Mesodermal cell (in vitro differentiated cells): ENCODE data around the gene ARF1.

Source experiments
- H3K27ac ChIP-seq: 2 replicates; pipeline ENCODE4 v1.7.0; 2013; ENCODE audit warnings: mild to moderate bottlenecking, low read depth, low read length, moderate library complexity; ENCODE audit not compliant: severe bottlenecking
- H3K36me3 ChIP-seq: 2 replicates; pipeline ENCODE4 v1.7.1; 2013; ENCODE audit warnings: mild to moderate bottlenecking, low read length, moderate library complexity; ENCODE audit not compliant: control insufficient read depth, insufficient read depth
- H3K4me1 ChIP-seq: one replicate; pipeline ENCODE4 v1.7.1; 2013; ENCODE audit warnings: mild to moderate bottlenecking, low read length; ENCODE audit not compliant: insufficient read depth, control insufficient read depth, poor library complexity, severe bottlenecking
- H3K4me3 ChIP-seq: 2 replicates; pipeline ENCODE4 v1.7.0; 2013; ENCODE audit warnings: low read length, control low read depth, mild to moderate bottlenecking; ENCODE audit not compliant: insufficient read depth, poor library complexity, severe bottlenecking; ENCODE audit errors: extremely low read depth
- H3K9me3 ChIP-seq: 2 replicates; pipeline ENCODE4 v1.7.1; 2013; ENCODE audit warnings: mild to moderate bottlenecking, low read length, moderate library complexity; ENCODE audit not compliant: control insufficient read depth
- WGBS, 2 experiments: methylation state at CpG; one replicate each; pipeline ENCODE4 v1.1.5; 2013; ENCODE audit warnings: missing lambda C conversion rate in 2 of 2; ENCODE audit not compliant: insufficient coverage in 2 of 2; 5-methylcytosine and 5-hydroxymethylcytosine counted together

The ARF1 gene

DNA sequence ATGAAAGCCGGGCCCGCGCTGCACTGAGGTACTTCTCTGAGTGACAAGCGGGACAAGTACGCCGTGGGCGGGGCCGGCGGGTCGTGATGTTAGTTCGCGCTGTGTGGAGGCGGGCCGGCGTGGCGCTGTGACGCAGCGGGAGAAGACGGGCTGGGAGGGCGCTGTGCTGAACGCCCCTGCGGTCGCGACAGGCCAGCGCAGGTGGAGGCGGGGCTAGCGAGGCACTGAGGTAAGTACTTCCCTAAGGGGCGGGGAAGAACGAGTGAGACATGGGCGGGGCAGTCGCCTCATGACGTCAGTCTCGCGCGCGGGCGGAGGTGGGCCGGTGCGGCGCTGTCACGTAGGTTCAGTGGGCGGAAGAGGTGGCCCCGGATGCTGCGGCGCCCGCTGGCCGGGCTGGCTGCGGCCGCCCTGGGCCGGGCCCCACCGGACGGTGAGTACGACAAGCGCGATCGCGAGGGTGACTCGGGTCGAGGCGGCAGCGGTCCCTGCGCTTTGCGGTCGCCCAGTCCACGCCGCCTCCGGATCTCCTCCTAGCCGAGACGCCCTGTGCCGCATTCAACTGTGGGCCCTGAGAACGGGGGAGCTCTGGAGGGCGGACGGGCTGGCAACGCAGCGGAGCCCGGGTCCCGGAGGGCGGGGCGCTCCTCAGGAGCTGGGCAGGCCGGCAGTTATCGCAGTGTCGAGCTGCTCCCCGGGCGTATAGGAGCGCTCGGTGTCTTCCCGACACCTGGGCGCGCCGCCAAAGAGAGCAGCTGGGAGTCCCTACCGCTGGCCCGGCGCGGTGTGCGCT, 57.6 kb downstream of the ARF1 start, which contains the start of gene GUK1:
GUK1 (plus strand) TSS at position 349 of the 793 bp plus-strand sequence; CDS start at position 373, 24 bp downstream.
- Histone ChIP-seq H3K4me3 (peak within 1 kb of the TSS; percentile 95), H3K27ac (peak within 1 kb of the TSS; percentile 92), H3K9me3 (no peaks in the 10 kb centered on the region), H3K36me3 (peaks cover 10% of the 10 kb centered on the region), H3K4me1 (peaks cover 4% of the 10 kb centered on the region)
- WGBS, 2 experiments, result 0% methylated on average over 76 to 94 of the region's 95 CpGs

DNA sequence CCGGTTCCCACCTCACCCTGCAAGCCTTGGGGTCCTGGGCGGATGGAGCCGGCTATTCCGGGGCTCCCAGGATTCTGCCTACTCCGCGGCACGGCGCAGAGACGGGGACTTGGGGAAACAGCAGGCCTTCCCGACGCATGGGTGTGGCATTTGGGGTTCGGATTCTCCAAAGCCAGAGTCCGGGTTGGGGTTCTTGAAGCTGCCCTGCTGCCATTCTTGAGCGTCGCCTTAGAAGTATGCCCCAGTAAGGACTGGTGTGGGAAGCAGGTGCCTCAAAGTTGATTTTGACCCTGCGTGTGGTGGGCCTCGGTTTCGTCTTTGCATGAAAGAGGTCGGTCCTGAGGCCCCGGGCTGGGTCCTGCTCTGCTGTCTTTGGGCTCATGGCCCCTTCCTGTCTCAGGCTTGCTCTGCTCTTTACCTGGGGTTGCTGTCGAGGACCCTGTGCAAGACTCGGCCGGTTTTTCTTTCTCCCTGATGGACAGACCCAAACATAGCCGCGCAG, 58.3 kb downstream of the ARF1 start:
- WGBS, 2 experiments, result 20 to 24% methylated on average over 19 to 25 of the region's 25 CpGs
- peak overlapping the region; percentile 92 for H3K27ac ChIP-seq
- peak overlapping the region; percentile 95 for H3K4me3 ChIP-seq
- H3K9me3 ChIP-seq, result no peaks in the 10 kb centered on the region
- H3K36me3 ChIP-seq, result peaks cover 16% of the 10 kb centered on the region
- H3K4me1 ChIP-seq, result peaks cover 4% of the 10 kb centered on the region

DNA sequence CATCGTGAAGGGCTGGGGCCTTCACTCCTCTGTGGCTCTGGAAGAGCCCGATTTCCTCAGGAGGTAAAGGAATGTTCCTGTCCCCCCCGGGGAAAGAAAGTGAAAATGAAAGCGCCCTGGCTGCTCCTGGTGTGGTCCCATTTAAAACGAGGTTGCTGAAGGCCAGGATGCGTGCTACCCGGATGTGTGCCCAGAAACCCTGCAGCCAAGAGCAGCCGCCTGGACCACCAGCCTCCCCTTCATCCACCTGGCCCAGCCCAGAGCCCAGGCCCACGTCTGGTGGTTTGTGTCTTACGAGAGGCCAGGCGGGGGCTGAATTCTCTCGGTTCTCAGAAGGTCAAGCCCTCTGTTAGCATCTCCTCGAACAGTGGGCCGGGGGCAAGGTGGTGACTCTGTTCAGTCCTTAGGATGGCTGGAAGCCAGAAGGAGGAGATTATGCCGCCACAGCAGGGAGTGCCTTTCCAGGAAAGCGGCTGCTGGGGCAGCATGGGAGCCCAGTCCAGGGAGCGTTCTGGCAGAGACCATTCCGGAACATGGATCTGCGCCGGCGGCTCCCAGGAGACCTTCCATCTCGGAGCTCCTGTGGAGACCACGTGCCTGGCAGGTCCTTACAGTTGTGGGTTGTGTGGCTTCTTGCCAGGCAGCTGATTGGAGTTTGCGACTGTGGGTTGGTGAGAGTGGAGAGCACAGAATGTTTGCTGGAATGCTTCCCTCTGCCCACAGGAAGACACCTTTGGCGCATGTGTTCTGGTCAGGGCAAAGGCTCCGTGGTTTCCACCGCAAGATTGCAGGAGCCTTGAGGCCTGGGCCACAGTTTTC, 58.9 kb downstream of the ARF1 start:
- 85 to 87% methylated on average over 23 to 27 of the region's 27 CpGs for WGBS, 2 experiments
- no peak overlapping the region for H3K27ac ChIP-seq
- no peaks in the 10 kb centered on the region for H3K9me3 ChIP-seq
- peaks cover 4% of the 10 kb centered on the region for H3K4me1 ChIP-seq
- peaks cover 23% of the 10 kb centered on the region for H3K36me3 ChIP-seq
- peak overlapping the region; percentile 95 for H3K4me3 ChIP-seq

DNA sequence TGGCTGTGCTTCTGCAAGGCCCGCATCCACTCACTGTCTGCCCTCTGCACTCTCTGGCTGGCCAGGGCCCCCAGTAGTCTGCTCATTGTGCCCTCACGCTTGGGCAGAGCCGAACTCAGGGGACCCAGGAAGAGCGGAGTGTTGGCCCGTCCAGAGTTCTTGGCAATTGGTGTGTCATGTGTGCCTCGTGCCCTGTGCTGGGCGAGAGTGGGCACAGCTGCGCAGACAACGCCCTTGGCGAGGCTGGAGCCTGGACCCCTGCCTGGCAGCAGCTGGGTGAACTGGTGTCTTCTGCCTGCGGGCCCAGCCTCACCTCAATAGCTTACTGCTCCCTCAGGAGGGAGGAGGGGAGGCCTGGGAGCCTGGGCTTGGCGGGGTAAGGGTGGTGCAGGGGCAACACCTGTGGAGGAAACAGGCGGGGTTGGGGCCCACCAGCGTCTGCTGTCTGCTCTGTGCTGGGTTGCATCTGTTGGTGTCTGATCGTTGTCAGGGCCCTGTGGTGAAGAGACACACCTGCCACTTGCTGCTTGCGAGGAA, 59.7 kb downstream of the ARF1 start:
- Histone ChIP-seq H3K27ac (no peak overlapping the region), H3K36me3 (peaks cover 30% of the 10 kb centered on the region), H3K9me3 (no peaks in the 10 kb centered on the region), H3K4me1 (peaks cover 4% of the 10 kb centered on the region), H3K4me3 (no peak overlapping the region)
- WGBS, 2 experiments, result 94 to 95% methylated on average over 12 to 14 of the region's 16 CpGs

DNA sequence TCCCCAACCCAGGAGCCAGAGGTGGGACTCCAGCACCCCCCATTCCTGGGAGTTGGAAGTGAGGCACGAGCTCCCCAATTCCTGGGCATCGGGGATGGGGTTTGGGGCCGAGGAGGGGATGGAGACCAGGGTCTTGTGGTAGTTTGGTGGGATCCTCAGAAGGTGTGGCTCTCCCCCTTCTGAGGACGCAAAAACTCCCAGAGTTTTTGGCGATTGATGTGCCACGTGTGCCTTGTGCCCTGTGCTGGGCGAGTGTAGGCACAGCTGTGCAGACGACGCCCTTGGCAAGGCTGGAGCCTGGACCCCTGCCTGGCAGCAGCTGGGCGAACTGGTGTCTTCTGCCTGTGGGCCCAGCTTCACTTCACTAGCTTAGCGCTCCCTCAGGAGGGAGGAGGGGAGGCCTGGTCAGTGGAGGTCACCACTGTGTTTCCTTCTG, 60.2 kb downstream of the ARF1 start:
- no peaks in the 10 kb centered on the region for H3K9me3 ChIP-seq
- no peak overlapping the region for H3K27ac ChIP-seq
- H3K4me3 ChIP-seq, result no peak overlapping the region
- H3K4me1 ChIP-seq, result peaks cover 4% of the 10 kb centered on the region
- WGBS, 2 experiments, result 94 to 99% methylated on average over 9 to 11 of the region's 11 CpGs
- H3K36me3 ChIP-seq, result peaks cover 35% of the 10 kb centered on the region

DNA sequence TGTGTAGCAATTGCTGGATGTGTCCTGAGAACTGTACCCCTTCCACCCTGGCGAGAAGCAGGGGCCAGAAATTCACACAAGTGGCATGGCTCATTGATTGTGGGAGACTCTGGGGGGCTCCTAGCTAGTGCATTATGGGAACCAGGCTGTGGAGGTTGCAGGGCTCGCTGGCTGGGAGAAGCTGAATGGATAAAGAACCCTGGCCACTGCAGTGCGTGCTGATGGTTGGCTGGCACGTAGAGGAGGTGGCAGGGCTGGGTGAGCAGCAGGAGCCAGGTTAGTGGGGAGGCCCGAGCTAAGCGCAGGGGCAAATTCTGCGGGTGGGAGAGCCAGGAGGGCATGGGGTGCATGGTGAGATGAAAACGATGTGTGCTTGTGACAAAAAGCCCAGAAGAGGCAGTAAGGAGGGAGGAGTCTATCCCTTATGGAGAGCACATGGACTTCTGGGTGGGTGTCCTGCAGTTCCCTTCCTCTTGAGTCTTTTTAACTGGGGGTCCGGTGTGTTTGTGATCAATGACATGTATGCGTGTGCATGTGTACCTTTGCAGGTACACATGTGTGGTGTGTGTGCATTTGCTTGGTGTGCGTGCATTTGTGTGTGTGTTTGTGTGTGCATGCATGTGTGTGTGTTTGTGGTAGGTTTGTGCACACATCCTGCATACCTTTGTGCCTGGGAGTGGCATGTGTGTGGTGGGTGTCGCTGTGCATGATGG, 61.1 kb downstream of the ARF1 start:
- 95% methylated on average over 9 to 11 of the region's 12 CpGs for WGBS, 2 experiments
- no peak overlapping the region for H3K27ac ChIP-seq
- peaks cover 44% of the 10 kb centered on the region for H3K36me3 ChIP-seq
- H3K9me3 ChIP-seq, result no peaks in the 10 kb centered on the region
- H3K4me3 ChIP-seq, result no peak overlapping the region
- H3K4me1 ChIP-seq, result peaks cover 6% of the 10 kb centered on the region

DNA sequence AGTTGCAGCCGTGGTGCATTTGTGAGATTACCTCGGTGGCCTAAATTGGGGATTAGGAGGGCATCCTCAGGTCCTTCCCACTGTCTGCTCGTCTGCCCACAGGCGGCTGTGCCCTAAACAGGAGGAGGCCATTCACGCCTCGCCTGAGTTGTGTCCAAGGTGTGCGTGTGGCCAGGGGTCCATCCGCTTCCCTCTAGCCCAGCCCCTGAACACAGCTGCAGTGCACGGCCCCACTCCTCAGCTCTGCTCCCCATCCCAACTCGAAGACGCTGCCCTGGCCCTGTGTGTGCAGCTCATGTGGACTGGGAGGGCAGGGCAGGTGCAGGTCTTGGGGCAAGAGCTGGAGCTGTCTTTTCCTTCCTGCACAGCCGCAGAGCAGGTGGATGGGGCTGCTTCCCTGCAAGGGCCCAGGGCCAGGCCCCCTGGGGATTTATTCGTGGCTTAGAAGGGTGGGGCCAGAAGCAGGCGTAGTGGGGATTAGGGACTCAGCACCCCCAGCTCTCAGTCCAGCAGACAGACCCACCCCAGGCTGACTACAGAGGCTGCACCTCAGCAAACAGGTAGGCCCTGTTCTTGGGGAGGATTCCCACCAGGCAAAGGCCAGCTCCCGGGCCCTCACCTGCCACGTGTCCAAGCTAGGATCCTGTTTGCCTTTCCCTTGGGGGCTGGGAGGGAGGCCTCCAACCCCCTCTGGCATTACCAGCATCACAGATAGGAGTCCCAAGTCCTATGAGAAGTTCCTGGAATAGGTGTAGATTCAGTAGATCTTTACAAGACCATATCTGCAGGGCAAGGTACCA, 61.9 kb downstream of the ARF1 start:
- WGBS, 2 experiments, result 91 to 96% methylated on average over 11 to 13 of the region's 16 CpGs
- Histone ChIP-seq H3K9me3 (no peaks in the 10 kb centered on the region), H3K27ac (no peak overlapping the region), H3K36me3 (peaks cover 45% of the 10 kb centered on the region), H3K4me1 (peaks cover 13% of the 10 kb centered on the region), H3K4me3 (no peak overlapping the region)

DNA sequence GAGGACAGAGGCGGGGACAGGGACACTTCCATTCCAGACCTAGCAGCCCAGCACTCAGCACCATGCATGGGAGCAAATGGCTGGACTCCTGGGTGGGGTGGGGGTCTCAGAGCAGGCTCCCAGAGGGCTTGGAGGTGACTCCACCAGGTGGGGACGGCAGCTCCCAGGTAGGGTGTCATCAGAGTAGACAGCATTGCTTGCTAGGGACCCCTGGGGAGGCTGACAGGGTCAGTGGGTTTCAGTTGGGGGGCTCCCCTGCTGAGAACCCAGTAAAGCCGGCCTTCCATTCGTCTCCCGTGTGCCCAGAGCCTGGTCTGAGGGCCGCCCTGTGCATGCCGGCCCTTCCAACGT, 62.5 kb downstream of the ARF1 start:
- Histone ChIP-seq H3K9me3 (no peaks in the 10 kb centered on the region), H3K36me3 (peaks cover 45% of the 10 kb centered on the region), H3K4me1 (peaks cover 17% of the 10 kb centered on the region), H3K4me3 (no peak overlapping the region), H3K27ac (no peak overlapping the region)
- WGBS, 2 experiments, result 93 to 96% methylated on average over 8 of the region's 8 CpGs

DNA sequence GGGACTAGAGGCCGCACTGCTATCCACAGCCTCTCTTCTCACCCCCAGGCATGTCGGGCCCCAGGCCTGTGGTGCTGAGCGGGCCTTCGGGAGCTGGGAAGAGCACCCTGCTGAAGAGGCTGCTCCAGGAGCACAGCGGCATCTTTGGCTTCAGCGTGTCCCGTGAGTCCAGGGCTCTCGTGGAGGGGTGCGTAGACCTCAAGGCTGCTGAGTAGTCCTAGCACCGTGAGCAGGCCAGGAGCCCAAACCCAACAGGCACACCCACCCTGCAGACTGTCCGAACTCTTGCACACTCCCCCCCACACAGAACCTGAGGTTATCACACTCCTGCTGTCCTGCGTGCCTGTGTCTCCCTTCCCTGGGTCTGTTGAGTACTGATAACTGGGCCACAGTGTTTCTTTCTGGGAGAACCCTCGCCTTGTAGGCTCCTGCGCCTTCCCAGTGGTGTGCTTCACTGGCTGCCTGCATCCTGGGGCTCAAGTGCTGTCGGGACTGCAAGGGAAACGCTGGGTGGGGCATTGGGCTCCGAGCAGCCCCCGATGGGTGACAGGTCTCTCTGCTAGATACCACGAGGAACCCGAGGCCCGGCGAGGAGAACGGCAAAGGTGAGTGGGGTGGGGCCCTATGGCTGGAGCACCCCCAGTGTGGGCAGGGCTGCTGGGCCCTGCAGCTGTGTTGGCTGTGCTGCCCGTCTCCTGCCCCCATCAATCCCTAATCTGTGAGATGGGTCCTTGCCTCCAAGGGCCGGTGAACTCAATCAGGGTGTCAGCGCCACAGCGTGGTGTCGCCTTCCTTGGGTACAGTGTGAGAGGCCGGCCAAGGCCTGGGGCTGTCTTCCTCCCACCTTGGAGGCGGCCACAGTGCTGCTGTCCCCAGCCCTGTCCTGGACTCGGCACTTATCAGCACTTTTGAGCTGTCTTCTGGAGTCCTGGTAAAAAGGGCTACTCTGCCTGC, 63.2 kb downstream of the ARF1 start:
- Histone ChIP-seq H3K9me3 (no peaks in the 10 kb centered on the region), H3K27ac (no peak overlapping the region), H3K4me1 (peaks cover 18% of the 10 kb centered on the region), H3K36me3 (peaks cover 45% of the 10 kb centered on the region), H3K4me3 (no peak overlapping the region)
- WGBS, 2 experiments, result 96 to 99% methylated on average over 26 to 28 of the region's 31 CpGs
